ENCODE measurements around the gene COL4A4.

GRCh38 chr2:227007940-227008339, 156.1 kb downstream of the COL4A4 start:
- no peak for TF ChIP-seq SUZ12 (IDR thresholded peaks at IDR 0.05; ENCODE audit: extremely low read depth, insufficient read depth, insufficient read length)
- TF ChIP-seq YY1 (IDR thresholded peaks at IDR 0.05; ENCODE audit: insufficient read depth, insufficient read length), result no peak

Measured in NT2/D1 (cell line).